Retinal pigment epithelial cell (primary cell): ENCODE measurements around the gene TMEFF1.

Experiments
- DNase-seq: peaks from one replicate; pipeline ENCODE4 v3.0.0-alpha.2; 2010; ENCODE audit warnings: low read depth
- H3K4me3 ChIP-seq: 2 replicates; pipeline ENCODE4 v1.5.1; 2011; ENCODE audit warnings: mild to moderate bottlenecking, low read length, control low read depth, moderate library complexity
- TF ChIP-seq, protein P1 (sequence below): conservative IDR thresholded peaks from 2 replicates; pipeline ENCODE4 v1.5.1; 2011; ENCODE audit warnings: low read depth, low read length, control low read depth, inconsistent platforms

The TMEFF1 gene

GRCh38 chr9:100602342-100602801 is 129.4 kb downstream of the TMEFF1 start:
- DNase-seq: no peak
- H3K4me3 ChIP-seq: no peak overlapping the region
- TF ChIP-seq, protein P1, sequence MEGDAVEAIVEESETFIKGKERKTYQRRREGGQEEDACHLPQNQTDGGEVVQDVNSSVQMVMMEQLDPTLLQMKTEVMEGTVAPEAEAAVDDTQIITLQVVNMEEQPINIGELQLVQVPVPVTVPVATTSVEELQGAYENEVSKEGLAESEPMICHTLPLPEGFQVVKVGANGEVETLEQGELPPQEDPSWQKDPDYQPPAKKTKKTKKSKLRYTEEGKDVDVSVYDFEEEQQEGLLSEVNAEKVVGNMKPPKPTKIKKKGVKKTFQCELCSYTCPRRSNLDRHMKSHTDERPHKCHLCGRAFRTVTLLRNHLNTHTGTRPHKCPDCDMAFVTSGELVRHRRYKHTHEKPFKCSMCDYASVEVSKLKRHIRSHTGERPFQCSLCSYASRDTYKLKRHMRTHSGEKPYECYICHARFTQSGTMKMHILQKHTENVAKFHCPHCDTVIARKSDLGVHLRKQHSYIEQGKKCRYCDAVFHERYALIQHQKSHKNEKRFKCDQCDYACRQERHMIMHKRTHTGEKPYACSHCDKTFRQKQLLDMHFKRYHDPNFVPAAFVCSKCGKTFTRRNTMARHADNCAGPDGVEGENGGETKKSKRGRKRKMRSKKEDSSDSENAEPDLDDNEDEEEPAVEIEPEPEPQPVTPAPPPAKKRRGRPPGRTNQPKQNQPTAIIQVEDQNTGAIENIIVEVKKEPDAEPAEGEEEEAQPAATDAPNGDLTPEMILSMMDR: peak; percentile 80

DNA sequence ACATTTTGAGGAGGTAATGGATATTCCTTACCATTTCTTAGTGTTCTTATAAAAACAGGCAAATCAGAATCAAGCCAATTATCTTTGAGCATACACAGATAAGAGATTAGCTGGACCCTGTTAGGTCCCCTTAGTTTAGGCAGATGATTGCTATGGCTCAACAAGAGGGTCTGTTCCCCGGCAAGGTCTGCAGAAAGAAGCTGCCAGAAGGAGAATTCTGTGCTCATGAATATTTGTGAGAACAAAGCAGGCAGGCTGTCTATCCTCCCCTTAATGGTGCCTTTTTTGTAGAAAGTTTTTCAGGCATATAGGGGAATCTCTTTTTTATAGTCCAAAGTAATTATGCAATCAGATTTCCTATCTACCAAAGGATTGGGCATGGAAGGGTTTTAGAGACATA is 132.5 kb downstream of the TMEFF1 start:
- TF ChIP-seq, protein P1: no peak
- no peak overlapping the region for H3K4me3 ChIP-seq
- DNase-seq: no peak

GRCh38 chr9:100619194-100619593 is 146.2 kb downstream of the TMEFF1 start:
- DNase-seq: no peak
- TF ChIP-seq, protein P1: no peak
- no peak overlapping the region for H3K4me3 ChIP-seq

GRCh38 chr9:100619665-100620064 is 146.7 kb downstream of the TMEFF1 start:
- TF ChIP-seq, protein P1: no peak
- no peak for DNase-seq
- no peak overlapping the region for H3K4me3 ChIP-seq

DNA sequence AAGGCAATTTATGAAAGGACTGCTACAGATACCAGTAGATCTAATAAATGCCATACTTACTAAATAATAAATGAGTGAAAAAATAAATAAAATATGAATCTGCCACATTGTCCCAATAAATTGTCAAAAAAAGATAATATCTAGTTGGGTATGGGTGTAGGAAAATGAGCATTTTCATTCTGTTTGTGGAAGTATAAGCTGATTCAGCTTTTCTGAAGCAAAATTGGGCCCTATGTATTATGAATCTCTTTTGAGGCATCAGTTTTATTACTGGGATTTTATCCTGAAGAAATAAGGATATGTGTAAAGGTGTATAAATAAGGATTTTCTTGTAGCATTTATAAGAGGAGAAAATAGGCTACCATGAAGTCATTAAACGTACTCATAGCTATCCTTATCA is 151.0 kb downstream of the TMEFF1 start:
- TF ChIP-seq, protein P1: no peak
- DNase-seq: no peak
- no peak overlapping the region for H3K4me3 ChIP-seq

DNA sequence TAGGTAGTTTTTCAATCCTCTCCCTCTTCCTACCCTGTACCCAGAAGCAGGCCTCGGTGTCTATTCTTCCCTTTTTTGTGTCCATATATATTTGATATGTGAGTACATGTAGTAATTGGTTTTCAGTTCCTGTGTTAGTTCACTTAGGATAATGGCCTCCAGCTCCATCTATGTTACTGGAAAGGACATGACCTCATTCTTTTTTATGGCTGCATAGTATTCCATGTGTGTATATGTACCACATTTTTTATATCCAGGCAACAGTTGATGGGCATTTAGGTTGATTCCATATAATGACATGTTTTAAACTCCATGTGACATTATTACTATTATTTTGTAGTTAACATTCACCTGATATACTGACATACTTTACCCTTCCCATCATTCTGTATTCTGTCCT is 154.0 kb downstream of the TMEFF1 start:
- TF ChIP-seq, protein P1: no peak
- H3K4me3 ChIP-seq: no peak overlapping the region

More for the DNA sequence above, 154.0 kb downstream of the TMEFF1 start:
- no peak for DNase-seq
